ENCODE data around the gene CCNB1. TPM values are rescaled to one million over a fixed set of nuclear protein-coding genes. Genes with fewer than 3 reads are reported as not detected.

Gene CCNB1
- total and polyA plus RNA-seq, 2 experiments from 2014 or later: 37.1 to 143 TPM

- H3K4me3 ChIP-seq: no peak overlapping the region
- TF ChIP-seq, protein P1, sequence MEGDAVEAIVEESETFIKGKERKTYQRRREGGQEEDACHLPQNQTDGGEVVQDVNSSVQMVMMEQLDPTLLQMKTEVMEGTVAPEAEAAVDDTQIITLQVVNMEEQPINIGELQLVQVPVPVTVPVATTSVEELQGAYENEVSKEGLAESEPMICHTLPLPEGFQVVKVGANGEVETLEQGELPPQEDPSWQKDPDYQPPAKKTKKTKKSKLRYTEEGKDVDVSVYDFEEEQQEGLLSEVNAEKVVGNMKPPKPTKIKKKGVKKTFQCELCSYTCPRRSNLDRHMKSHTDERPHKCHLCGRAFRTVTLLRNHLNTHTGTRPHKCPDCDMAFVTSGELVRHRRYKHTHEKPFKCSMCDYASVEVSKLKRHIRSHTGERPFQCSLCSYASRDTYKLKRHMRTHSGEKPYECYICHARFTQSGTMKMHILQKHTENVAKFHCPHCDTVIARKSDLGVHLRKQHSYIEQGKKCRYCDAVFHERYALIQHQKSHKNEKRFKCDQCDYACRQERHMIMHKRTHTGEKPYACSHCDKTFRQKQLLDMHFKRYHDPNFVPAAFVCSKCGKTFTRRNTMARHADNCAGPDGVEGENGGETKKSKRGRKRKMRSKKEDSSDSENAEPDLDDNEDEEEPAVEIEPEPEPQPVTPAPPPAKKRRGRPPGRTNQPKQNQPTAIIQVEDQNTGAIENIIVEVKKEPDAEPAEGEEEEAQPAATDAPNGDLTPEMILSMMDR (IDR thresholded peaks at IDR 0.05; ENCODE audit: low read depth, low read length): no peak
- no peaks in the 10 kb centered on the region for H3K9me3 ChIP-seq (ENCODE audit: low read depth)
- H3K4me1 ChIP-seq (ENCODE audit: low read depth): no peaks in the 10 kb centered on the region
- H3K27me3 ChIP-seq: no peaks in the 10 kb centered on the region
- no peak overlapping the region for H3K27ac ChIP-seq
- H3K36me3 ChIP-seq: peaks cover 6% of the 10 kb centered on the region
- DNase-seq (ENCODE audit: low read depth in 1 of 2, low spot score in 1 of 2): no peak
Observed at GRCh38 chr5:69225860-69226259, 58.9 kb downstream of the CCNB1 start.

Other genes starting within 250 kb of the CCNB1 start
- gene SLC30A5, start 73.1 kb upstream of the CCNB1 start, total RNA-seq: 39.0 and 41.2 TPM in 2 replicates
- gene SLC30A5, start 73.1 kb upstream of the CCNB1 start, polyA plus RNA-seq: 45.5 and 54.3 TPM in 2 replicates
- 17.7 and 26.7 TPM in 2 replicates for gene CENPH, start 22.4 kb downstream of the CCNB1 start, total RNA-seq
- gene CENPH, start 22.4 kb downstream of the CCNB1 start, polyA plus RNA-seq: 22.2 and 36.0 TPM in 2 replicates
- 17.3 and 87.5 TPM in 2 replicates for gene CDK7, start 67.7 kb downstream of the CCNB1 start, total RNA-seq
- 27.8 and 38.4 TPM in 2 replicates for gene CDK7, start 67.7 kb downstream of the CCNB1 start, polyA plus RNA-seq
- gene CCDC125, start 165.7 kb downstream of the CCNB1 start, total RNA-seq: 0.81 and 4.4 TPM in 2 replicates
- gene CCDC125, start 165.7 kb downstream of the CCNB1 start, polyA plus RNA-seq: 0.65 and 1.9 TPM in 2 replicates
- 13.4 and 22.5 TPM in 2 replicates for gene AK6, start 202.4 kb downstream of the CCNB1 start, total RNA-seq
- 69.7 and 70.6 TPM in 2 replicates for gene AK6, start 202.4 kb downstream of the CCNB1 start, polyA plus RNA-seq
- 65.6 and 80.4 TPM in 2 replicates for gene TAF9, start 202.4 kb downstream of the CCNB1 start, total RNA-seq
- 104 and 110 TPM in 2 replicates for gene TAF9, start 202.4 kb downstream of the CCNB1 start, polyA plus RNA-seq
- 18.8 and 26.0 TPM in 2 replicates for gene RAD17, start 202.7 kb downstream of the CCNB1 start, total RNA-seq
- gene RAD17, start 202.7 kb downstream of the CCNB1 start, polyA plus RNA-seq: 29.0 and 34.1 TPM in 2 replicates
- gene MARVELD2, start 248.0 kb downstream of the CCNB1 start, total RNA-seq: 3.7 and 4.9 TPM in 2 replicates
- 4.9 TPM in 2 replicates for gene MARVELD2, start 248.0 kb downstream of the CCNB1 start, polyA plus RNA-seq

All from cardiac muscle cell (in vitro differentiated cells and primary cell).